ENCODE results near the gene CCL7. TPM values are rescaled to one million over a fixed set of nuclear protein-coding genes. Genes with fewer than 3 reads are reported as not detected.

The CCL7 gene
- total and polyA plus RNA-seq, 9 donors, result not detected

- Histone ChIP-seq H3K36me3 (ENCODE audit: control insufficient read depth, insufficient read depth, low read length) (peaks cover 6% of the 10 kb centered on the region), H3K27me3 (ENCODE audit: control insufficient read depth, insufficient read depth, low read length) (no peaks in the 10 kb centered on the region), H3K9me3 (replicated peaks; ENCODE audit: control insufficient read depth, low read depth, low read length) (no peaks in the 10 kb centered on the region), H3K27ac (ENCODE audit: low read length) (peak within 1 kb of the TSS; percentile 95), H3K4me3 (ENCODE audit: low read length) (peak within 1 kb of the TSS; percentile 56), H3K4me1 (ENCODE audit: control insufficient read depth, insufficient read depth, low read length) (peaks cover 76% of the 10 kb centered on the region)
- 0% methylated on average over 11 of the region's 11 CpGs for WGBS (ENCODE audit: insufficient coverage)
- DNase-seq, result peak; percentile 97
Measured at GRCh38 chr17:34254651-34255380, 15.2 kb upstream of the CCL7 start, which contains the start of gene CCL2. TSS of gene CCL2 (plus strand) at chr17:34255285. CDS start at chr17:34255350, 65 bp downstream.

DNA sequence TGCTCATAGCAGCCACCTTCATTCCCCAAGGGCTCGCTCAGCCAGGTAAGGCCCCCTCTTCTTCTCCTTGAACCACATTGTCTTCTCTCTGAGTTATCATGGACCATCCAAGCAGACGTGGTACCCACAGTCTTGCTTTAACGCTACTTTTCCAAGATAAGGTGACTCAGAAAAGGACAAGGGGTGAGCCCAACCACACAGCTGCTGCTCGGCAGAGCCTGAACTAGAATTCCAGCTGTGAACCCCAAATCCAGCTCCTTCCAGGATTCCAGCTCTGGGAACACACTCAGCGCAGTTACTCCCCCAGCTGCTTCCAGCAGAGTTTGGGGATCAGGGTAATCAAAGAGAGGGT, 14.7 kb upstream of the CCL7 start:
- peaks cover 6% of the 10 kb centered on the region for H3K36me3 ChIP-seq (ENCODE audit: control insufficient read depth, insufficient read depth, low read length)
- H3K4me1 ChIP-seq (ENCODE audit: control insufficient read depth, insufficient read depth, low read length), result peaks cover 70% of the 10 kb centered on the region
- peak overlapping the region; percentile 95 for H3K27ac ChIP-seq (ENCODE audit: low read length)
- no peaks in the 10 kb centered on the region for H3K27me3 ChIP-seq (ENCODE audit: control insufficient read depth, insufficient read depth, low read length)
- peak overlapping the region; percentile 56 for H3K4me3 ChIP-seq (ENCODE audit: low read length)
- H3K9me3 ChIP-seq (replicated peaks; ENCODE audit: control insufficient read depth, low read depth, low read length), result no peaks in the 10 kb centered on the region
- DNase-seq, result no peak
- 4% methylated on average over 3 of the region's 5 CpGs for WGBS (ENCODE audit: insufficient coverage)

DNA sequence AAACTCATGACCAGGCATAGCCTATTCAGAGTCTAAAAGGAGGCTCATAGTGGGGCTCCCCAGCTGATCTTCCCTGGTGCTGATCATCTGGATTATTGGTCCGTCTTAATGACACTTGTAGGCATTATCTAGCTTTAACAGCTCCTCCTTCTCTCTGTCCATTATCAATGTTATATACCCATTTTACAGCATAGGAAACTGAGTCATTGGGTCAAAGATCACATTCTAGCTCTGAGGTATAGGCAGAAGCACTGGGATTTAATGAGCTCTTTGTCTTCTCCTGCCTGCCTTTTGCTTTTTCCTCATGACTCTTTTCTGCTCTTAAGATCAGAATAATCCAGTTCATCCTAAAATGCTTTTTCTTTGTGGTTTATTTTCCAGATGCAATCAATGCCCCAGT, 14.2 kb upstream of the CCL7 start:
- peak overlapping the region; percentile 95 for H3K27ac ChIP-seq (ENCODE audit: low read length)
- peaks cover 6% of the 10 kb centered on the region for H3K36me3 ChIP-seq (ENCODE audit: control insufficient read depth, insufficient read depth, low read length)
- no peak for DNase-seq
- no peaks in the 10 kb centered on the region for H3K27me3 ChIP-seq (ENCODE audit: control insufficient read depth, insufficient read depth, low read length)
- H3K4me3 ChIP-seq (ENCODE audit: low read length), result peak overlapping the region; percentile 56
- peaks cover 65% of the 10 kb centered on the region for H3K4me1 ChIP-seq (ENCODE audit: control insufficient read depth, insufficient read depth, low read length)
- no peaks in the 10 kb centered on the region for H3K9me3 ChIP-seq (replicated peaks; ENCODE audit: control insufficient read depth, low read depth, low read length)
- no CpG with 5 or more reads among the region's 1 CpG for WGBS (ENCODE audit: insufficient coverage)

DNA sequence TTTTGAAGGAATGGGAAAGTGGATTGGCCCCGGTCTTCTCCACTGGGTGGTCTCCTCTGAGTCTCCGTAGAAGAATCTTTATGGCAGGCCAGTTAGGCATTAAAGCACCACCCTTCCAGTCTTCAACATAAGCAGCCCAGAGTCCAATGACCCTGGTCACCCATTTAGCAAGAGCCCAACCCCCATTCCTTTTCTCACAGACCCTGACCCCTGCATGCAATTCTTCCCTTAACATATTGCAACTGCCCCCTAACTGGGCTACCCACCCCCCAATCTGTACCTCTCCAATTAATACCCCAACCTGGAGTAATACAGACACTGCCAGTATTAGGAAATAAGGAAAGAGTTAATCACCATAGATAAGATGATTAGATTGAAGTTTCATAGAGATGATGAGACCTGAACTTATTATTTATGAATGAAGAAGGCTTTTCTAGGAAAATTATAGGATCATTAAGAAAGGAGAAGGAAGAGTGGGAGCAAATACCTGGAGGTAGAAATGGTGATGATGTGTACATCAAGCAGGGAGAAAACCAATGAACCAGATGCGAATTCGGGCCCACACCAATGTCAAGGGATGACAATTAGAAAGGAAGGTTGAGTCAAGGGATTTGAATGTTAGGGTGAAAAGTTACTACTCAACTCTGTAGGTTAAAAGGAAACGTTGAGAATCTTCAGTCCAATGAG, 12.6 kb upstream of the CCL7 start:
- WGBS (ENCODE audit: insufficient coverage), result 93% methylated on average over 3 of the region's 5 CpGs
- H3K36me3 ChIP-seq (ENCODE audit: control insufficient read depth, insufficient read depth, low read length), result peaks cover 6% of the 10 kb centered on the region
- H3K27ac ChIP-seq (ENCODE audit: low read length), result no peak overlapping the region
- H3K4me3 ChIP-seq (ENCODE audit: low read length), result no peak overlapping the region
- no peaks in the 10 kb centered on the region for H3K9me3 ChIP-seq (replicated peaks; ENCODE audit: control insufficient read depth, low read depth, low read length)
- H3K27me3 ChIP-seq (ENCODE audit: control insufficient read depth, insufficient read depth, low read length), result no peaks in the 10 kb centered on the region
- peaks cover 49% of the 10 kb centered on the region for H3K4me1 ChIP-seq (ENCODE audit: control insufficient read depth, insufficient read depth, low read length)
- no peak for DNase-seq

GRCh38 chr17:34257986-34258326, 12.1 kb upstream of the CCL7 start:
- H3K36me3 ChIP-seq (ENCODE audit: control insufficient read depth, insufficient read depth, low read length), result peaks cover 6% of the 10 kb centered on the region
- H3K4me1 ChIP-seq (ENCODE audit: control insufficient read depth, insufficient read depth, low read length), result peaks cover 44% of the 10 kb centered on the region
- WGBS (ENCODE audit: insufficient coverage), result no CpG with 5 or more reads among the region's 1 CpG
- H3K27ac ChIP-seq (ENCODE audit: low read length), result no peak overlapping the region
- no peaks in the 10 kb centered on the region for H3K27me3 ChIP-seq (ENCODE audit: control insufficient read depth, insufficient read depth, low read length)
- no peak overlapping the region for H3K4me3 ChIP-seq (ENCODE audit: low read length)
- DNase-seq, result no peak
- no peaks in the 10 kb centered on the region for H3K9me3 ChIP-seq (replicated peaks; ENCODE audit: control insufficient read depth, low read depth, low read length)

- Histone ChIP-seq H3K36me3 (ENCODE audit: control insufficient read depth, insufficient read depth, low read length) (peaks cover 6% of the 10 kb centered on the region), H3K9me3 (replicated peaks; ENCODE audit: control insufficient read depth, low read depth, low read length) (no peaks in the 10 kb centered on the region), H3K27ac (ENCODE audit: low read length) (peak overlapping the region; percentile 31), H3K4me3 (ENCODE audit: low read length) (no peak overlapping the region), H3K27me3 (ENCODE audit: control insufficient read depth, insufficient read depth, low read length) (no peaks in the 10 kb centered on the region), H3K4me1 (ENCODE audit: control insufficient read depth, insufficient read depth, low read length) (peaks cover 32% of the 10 kb centered on the region)
- peak; percentile 75 for DNase-seq
Measured at GRCh38 chr17:34259146-34259545, 10.9 kb upstream of the CCL7 start.

DNA sequence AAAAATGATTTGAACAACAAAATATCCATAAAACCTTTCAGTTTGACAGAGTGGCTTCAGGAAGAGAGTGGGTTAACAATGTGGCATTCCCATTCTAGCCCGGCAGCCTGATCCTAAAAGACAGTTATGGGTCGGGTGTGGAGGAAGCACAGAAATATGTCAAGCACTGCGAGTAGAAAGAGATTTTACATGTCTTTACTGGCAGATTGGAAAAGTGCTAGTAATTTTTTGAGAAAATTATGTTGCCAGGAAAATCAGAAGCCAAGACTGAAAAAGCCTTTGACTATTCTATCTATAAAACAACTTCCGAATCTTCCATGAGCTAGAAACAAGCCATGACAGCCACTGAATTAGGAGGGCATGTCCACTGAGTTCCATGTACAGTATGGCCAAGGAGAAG, 9.2 kb upstream of the CCL7 start:
- Histone ChIP-seq H3K36me3 (ENCODE audit: control insufficient read depth, insufficient read depth, low read length) (peaks cover 6% of the 10 kb centered on the region), H3K27me3 (ENCODE audit: control insufficient read depth, insufficient read depth, low read length) (no peaks in the 10 kb centered on the region), H3K27ac (ENCODE audit: low read length) (no peak overlapping the region), H3K9me3 (replicated peaks; ENCODE audit: control insufficient read depth, low read depth, low read length) (no peaks in the 10 kb centered on the region), H3K4me3 (ENCODE audit: low read length) (no peak overlapping the region), H3K4me1 (ENCODE audit: control insufficient read depth, insufficient read depth, low read length) (peaks cover 16% of the 10 kb centered on the region)
- 54% methylated on average over 3 of the region's 4 CpGs for WGBS (ENCODE audit: insufficient coverage)
- DNase-seq, result no peak

- no CpG with 5 or more reads among the region's 5 CpGs for WGBS (ENCODE audit: insufficient coverage)
- peaks cover 10% of the 10 kb centered on the region for H3K4me1 ChIP-seq (ENCODE audit: control insufficient read depth, insufficient read depth, low read length)
- no peaks in the 10 kb centered on the region for H3K27me3 ChIP-seq (ENCODE audit: control insufficient read depth, insufficient read depth, low read length)
Measured at GRCh38 chr17:34261568-34262337, 8.3 kb upstream of the CCL7 start.

GRCh38 chr17:34265711-34266110, 4.3 kb upstream of the CCL7 start:
- DNase-seq, result no peak
- no peaks in the 10 kb centered on the region for H3K9me3 ChIP-seq (replicated peaks; ENCODE audit: control insufficient read depth, low read depth, low read length)
- no peak overlapping the region for H3K27ac ChIP-seq (ENCODE audit: low read length)
- H3K27me3 ChIP-seq (ENCODE audit: control insufficient read depth, insufficient read depth, low read length), result no peaks in the 10 kb centered on the region
- H3K4me3 ChIP-seq (ENCODE audit: low read length), result no peak overlapping the region
- 78% methylated on average over 1 of the region's 3 CpGs for WGBS (ENCODE audit: insufficient coverage)
- H3K36me3 ChIP-seq (ENCODE audit: control insufficient read depth, insufficient read depth, low read length), result no peaks in the 10 kb centered on the region
- H3K4me1 ChIP-seq (ENCODE audit: control insufficient read depth, insufficient read depth, low read length), result no peaks in the 10 kb centered on the region

More at GRCh38 chr17:34261568-34262337, 8.3 kb upstream of the CCL7 start:
- DNase-seq, result no peak
- no peak overlapping the region for H3K4me3 ChIP-seq (ENCODE audit: low read length)
- no peaks in the 10 kb centered on the region for H3K36me3 ChIP-seq (ENCODE audit: control insufficient read depth, insufficient read depth, low read length)
- no peaks in the 10 kb centered on the region for H3K9me3 ChIP-seq (replicated peaks; ENCODE audit: control insufficient read depth, low read depth, low read length)
- no peak overlapping the region for H3K27ac ChIP-seq (ENCODE audit: low read length)

DNA sequence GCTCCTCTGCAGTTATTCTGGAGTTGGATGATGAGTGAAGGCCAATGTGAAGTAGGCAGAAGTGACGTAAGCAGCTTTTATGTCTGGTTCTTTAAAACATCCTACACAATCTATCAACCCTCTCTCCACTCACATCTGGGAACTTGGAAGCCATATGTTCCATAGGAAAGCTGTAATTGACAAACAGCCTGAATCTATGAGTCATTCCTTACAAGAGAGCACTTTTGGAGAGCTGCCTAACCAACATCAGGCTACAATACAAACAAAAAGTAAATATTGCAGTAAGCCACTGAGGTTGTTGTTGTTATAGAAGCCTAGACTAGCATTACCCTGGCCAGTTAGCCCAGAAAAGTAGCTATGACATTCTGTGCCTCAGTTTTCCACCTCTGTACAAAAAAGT, 5.9 kb downstream of the CCL7 start:
- Histone ChIP-seq H3K27ac (ENCODE audit: low read length) (peak overlapping the region; percentile 47), H3K4me1 (ENCODE audit: control insufficient read depth, insufficient read depth, low read length) (peaks cover 6% of the 10 kb centered on the region), H3K9me3 (replicated peaks; ENCODE audit: control insufficient read depth, low read depth, low read length) (no peaks in the 10 kb centered on the region), H3K36me3 (ENCODE audit: control insufficient read depth, insufficient read depth, low read length) (no peaks in the 10 kb centered on the region), H3K4me3 (ENCODE audit: low read length) (no peak overlapping the region), H3K27me3 (ENCODE audit: control insufficient read depth, insufficient read depth, low read length) (no peaks in the 10 kb centered on the region)
- peak; percentile 95 for DNase-seq
- WGBS (ENCODE audit: insufficient coverage), result no CpG with 5 or more reads among the region's 1 CpG

Data from muscle of leg (tissue), 11 donors.